ENCODE results near the gene SPATA12.

DNA sequence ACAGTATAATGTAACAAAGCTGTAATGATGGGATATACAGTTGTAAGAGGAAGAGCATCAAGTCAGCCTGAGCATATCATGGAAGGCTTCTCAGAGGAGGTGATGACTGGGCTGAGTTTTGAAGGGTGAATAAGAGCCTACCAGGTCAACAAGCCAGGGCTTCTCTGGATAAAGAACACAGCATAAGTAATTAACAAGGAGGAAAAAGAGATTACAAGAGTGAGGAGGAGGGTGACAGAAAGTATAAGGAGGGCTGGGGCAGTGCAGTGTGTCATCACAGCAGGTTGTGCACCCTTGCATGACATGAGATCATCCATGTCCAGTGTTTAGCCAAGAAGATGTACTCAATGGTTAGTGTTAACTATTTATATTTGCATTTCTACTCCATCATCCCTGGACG lies 16.9 kb upstream of the SPATA12 start:
- TF ChIP-seq, protein P1, sequence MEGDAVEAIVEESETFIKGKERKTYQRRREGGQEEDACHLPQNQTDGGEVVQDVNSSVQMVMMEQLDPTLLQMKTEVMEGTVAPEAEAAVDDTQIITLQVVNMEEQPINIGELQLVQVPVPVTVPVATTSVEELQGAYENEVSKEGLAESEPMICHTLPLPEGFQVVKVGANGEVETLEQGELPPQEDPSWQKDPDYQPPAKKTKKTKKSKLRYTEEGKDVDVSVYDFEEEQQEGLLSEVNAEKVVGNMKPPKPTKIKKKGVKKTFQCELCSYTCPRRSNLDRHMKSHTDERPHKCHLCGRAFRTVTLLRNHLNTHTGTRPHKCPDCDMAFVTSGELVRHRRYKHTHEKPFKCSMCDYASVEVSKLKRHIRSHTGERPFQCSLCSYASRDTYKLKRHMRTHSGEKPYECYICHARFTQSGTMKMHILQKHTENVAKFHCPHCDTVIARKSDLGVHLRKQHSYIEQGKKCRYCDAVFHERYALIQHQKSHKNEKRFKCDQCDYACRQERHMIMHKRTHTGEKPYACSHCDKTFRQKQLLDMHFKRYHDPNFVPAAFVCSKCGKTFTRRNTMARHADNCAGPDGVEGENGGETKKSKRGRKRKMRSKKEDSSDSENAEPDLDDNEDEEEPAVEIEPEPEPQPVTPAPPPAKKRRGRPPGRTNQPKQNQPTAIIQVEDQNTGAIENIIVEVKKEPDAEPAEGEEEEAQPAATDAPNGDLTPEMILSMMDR (IDR thresholded peaks at IDR 0.05) = no peak
- TF ChIP-seq EP300 (IDR thresholded peaks at IDR 0.05; ENCODE audit: low read depth) (no peak), POLR2A (IDR thresholded peaks at IDR 0.05) (no peak)
